OCI-LY7 (cell line): Measurements from ENCODE around the gene CYB5RL.

Experiments used
- EZH2phosphoT487 ChIP-seq: fragments of 200-600 bp; sonication (generic); IDR thresholded peaks from 2 replicates; pipeline ENCODE4 v1.6.1; 2018; ENCODE audit warnings: low read depth, borderline replicate concordance, mild to moderate bottlenecking, mixed run types, antibody characterized with exemption, low read length, moderate library complexity, mixed read lengths
- TF ChIP-seq, protein P1 (sequence below): fragments of 200-600 bp; sonication (generic); conservative IDR thresholded peaks from 2 replicates; pipeline ENCODE4 v1.5.1; 2014; ENCODE audit warnings: mild to moderate bottlenecking, antibody characterized with exemption, low read length, moderate library complexity, mixed read lengths

DNA sequence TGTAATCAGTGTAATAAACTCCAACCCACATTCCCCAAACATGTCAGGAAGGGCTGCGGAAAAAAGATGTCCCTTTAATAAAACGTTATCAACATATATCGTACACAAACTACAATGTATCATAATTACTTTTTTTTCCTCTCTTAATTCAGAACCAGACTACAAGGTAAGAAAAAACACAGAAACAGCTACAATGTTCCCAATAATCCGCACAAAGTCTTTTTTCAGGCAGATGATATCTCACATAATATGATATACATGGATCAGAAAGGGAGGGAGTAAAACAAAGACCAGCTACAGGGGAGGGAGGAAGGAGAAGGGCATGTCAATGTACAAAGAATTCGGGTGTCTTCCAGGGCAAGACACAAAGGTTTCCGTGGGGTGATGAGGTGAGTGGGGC is 25.5 kb upstream of the CYB5RL start:
- TF ChIP-seq, protein P1, sequence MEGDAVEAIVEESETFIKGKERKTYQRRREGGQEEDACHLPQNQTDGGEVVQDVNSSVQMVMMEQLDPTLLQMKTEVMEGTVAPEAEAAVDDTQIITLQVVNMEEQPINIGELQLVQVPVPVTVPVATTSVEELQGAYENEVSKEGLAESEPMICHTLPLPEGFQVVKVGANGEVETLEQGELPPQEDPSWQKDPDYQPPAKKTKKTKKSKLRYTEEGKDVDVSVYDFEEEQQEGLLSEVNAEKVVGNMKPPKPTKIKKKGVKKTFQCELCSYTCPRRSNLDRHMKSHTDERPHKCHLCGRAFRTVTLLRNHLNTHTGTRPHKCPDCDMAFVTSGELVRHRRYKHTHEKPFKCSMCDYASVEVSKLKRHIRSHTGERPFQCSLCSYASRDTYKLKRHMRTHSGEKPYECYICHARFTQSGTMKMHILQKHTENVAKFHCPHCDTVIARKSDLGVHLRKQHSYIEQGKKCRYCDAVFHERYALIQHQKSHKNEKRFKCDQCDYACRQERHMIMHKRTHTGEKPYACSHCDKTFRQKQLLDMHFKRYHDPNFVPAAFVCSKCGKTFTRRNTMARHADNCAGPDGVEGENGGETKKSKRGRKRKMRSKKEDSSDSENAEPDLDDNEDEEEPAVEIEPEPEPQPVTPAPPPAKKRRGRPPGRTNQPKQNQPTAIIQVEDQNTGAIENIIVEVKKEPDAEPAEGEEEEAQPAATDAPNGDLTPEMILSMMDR = no peak
- no peak for TF ChIP-seq EZH2phosphoT487
